Vagina (tissue), 2 donors: ENCODE results near the gene ACTN4.

Source experiments
- CTCF ChIP-seq, 3 experiments: fragments of 450-650 bp in 2 of 3; fragments of 200-600 bp in 1 of 3; sonication (generic) in 1 of 3; IDR thresholded peaks; one replicate each; pipeline ENCODE4 v1.5.1; 2017 to 2019; ENCODE audit warnings: antibody characterized with exemption in 3 of 3, mild to moderate bottlenecking in 2 of 3, moderate library complexity in 2 of 3
- POLR2AphosphoS5 ChIP-seq, 2 donors: sonication (generic); formaldehyde crosslinking; IDR thresholded peaks; one replicate each; pipeline ENCODE4 v1.9.0; 2017; ENCODE audit warnings: antibody characterized with exemption in 2 of 2, mild to moderate bottlenecking in 2 of 2, low read depth in 1 of 2; ENCODE audit not compliant: insufficient read depth in 1 of 2

GRCh38 chr19:38626401-38626800 is 21.0 kb upstream of the ACTN4 start:
- TF ChIP-seq POLR2AphosphoS5 (IDR thresholded peaks at IDR 0.05; ENCODE audit: insufficient read depth in 1 of 2, low read depth in 1 of 2): no peak
- TF ChIP-seq CTCF (IDR thresholded peaks at IDR 0.05): no peak
